ENCODE measurements around the gene ARID4A. TPM values are rescaled to one million over a fixed set of nuclear protein-coding genes. Genes with fewer than 3 reads are reported as not detected.
"Not testable (repeated sequence)": the region's sequence is repeated elsewhere in the genome, so short reads cannot be mapped to it uniquely, and the experiment has no call there.

The ARID4A gene
- total RNA-seq, 4 donors from 2014 or later, result 12.8 to 31.1 (median 18.8) TPM

DNA sequence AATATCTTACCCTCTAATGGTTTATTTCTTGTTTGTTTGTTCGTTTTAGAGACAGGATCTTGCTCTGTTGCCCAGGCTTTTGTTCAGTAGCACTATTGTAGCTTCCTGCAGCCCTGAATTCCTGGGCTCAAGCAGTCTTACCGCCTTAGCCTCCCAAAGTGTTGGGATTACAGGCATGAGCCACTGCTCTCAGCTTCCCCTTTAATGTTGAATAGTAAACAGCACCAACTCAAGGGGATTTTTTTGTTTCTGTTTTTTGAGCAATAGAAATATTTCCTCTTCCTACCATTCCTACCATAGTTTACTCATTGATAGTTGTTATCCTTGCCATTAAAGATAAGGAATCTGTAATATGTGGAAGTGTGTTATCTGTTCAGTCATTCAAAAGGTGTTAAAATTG is 10.7 kb downstream of the ARID4A start:
- Histone ChIP-seq H3K4me1 (no peaks in the 10 kb centered on the region), H3K27ac (no peak overlapping the region), H3K27me3 (no peaks in the 10 kb centered on the region), H3K4me3 (no peak overlapping the region), H3K9me3 (no peaks in the 10 kb centered on the region), H3K36me3 (peaks cover 0 to 78% of the 10 kb centered on the region in 2 donors)
- no peak for TF ChIP-seq POLR2AphosphoS5 (IDR thresholded peaks at IDR 0.05)
- TF ChIP-seq POLR2A (IDR thresholded peaks at IDR 0.05), result no peak
- TF ChIP-seq, protein P1, sequence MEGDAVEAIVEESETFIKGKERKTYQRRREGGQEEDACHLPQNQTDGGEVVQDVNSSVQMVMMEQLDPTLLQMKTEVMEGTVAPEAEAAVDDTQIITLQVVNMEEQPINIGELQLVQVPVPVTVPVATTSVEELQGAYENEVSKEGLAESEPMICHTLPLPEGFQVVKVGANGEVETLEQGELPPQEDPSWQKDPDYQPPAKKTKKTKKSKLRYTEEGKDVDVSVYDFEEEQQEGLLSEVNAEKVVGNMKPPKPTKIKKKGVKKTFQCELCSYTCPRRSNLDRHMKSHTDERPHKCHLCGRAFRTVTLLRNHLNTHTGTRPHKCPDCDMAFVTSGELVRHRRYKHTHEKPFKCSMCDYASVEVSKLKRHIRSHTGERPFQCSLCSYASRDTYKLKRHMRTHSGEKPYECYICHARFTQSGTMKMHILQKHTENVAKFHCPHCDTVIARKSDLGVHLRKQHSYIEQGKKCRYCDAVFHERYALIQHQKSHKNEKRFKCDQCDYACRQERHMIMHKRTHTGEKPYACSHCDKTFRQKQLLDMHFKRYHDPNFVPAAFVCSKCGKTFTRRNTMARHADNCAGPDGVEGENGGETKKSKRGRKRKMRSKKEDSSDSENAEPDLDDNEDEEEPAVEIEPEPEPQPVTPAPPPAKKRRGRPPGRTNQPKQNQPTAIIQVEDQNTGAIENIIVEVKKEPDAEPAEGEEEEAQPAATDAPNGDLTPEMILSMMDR (IDR thresholded peaks at IDR 0.05), result no peak
- TF ChIP-seq EP300 (IDR thresholded peaks at IDR 0.05), result no peak
- ATAC-seq, result no peak
- WGBS, 2 donors (ENCODE audit: low coverage in 1 of 2), result 77 to 100% methylated on average over 1 to 2 of the region's 2 CpGs

DNA sequence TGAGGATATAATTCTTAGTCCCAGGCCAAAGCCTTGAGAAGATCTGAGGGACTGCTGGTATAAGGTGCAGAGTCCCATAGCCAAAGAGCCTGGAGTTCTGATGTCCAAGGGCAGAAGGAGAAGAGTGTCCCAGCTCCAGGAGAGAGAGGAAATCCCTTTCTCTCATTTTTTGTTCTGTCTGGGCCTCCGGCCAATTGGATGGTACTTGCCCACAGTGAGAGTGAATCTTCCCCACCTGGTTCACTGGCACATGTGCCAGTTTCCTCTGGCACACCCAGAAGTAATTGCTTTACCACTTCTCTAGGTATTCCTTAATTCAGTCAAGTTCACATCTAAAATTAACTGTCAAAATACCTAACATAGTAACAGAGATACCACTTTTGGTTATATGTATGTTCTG is 15.3 kb downstream of the ARID4A start:
- Histone ChIP-seq H3K9me3 (no peaks in the 10 kb centered on the region), H3K27ac (no peak overlapping the region), H3K4me3 (no peak overlapping the region), H3K36me3 (peaks cover 0 to 74% of the 10 kb centered on the region in 2 donors), H3K27me3 (no peaks in the 10 kb centered on the region), H3K4me1 (no peaks in the 10 kb centered on the region)
- 93 to 100% methylated on average over 1 of the region's 1 CpG for WGBS, 2 donors (ENCODE audit: low coverage in 1 of 2)
- ATAC-seq, result no peak
- no peak for TF ChIP-seq POLR2A (IDR thresholded peaks at IDR 0.05)
- TF ChIP-seq POLR2AphosphoS5 (IDR thresholded peaks at IDR 0.05), result no peak
- TF ChIP-seq EP300 (IDR thresholded peaks at IDR 0.05), result no peak
- TF ChIP-seq, protein P1 (IDR thresholded peaks at IDR 0.05), result no peak

DNA sequence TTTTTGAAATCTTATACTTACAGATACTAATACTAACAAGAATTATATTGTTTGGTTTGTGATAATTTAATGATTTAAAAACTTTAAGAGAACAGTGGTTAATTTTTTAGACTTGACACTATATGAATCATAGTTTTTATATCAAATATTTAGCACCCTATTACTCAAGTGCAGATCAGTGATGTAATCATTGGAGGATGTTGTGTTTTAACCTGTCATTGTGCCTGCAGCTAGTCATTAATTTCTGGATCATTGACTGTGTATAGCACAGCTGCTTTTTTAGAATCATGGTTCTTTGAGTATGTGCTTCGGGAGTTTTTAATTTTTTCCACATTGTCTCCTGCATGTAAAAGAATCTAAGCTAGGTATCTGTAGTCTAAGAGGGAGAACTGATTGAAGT is 17.3 kb downstream of the ARID4A start:
- H3K27me3 ChIP-seq, result no peaks in the 10 kb centered on the region
- TF ChIP-seq POLR2A (IDR thresholded peaks at IDR 0.05) (no peak), POLR2AphosphoS5 (IDR thresholded peaks at IDR 0.05) (no peak), EP300 (IDR thresholded peaks at IDR 0.05) (no peak)
- no peak overlapping the region for H3K4me3 ChIP-seq
- no peak overlapping the region for H3K27ac ChIP-seq
- WGBS, 2 donors (ENCODE audit: low coverage in 1 of 2), result 82 to 93% methylated on average over 1 of the region's 1 CpG
- no peaks in the 10 kb centered on the region for H3K9me3 ChIP-seq
- H3K4me1 ChIP-seq, result no peaks in the 10 kb centered on the region
- H3K36me3 ChIP-seq, result peaks cover 0 to 76% of the 10 kb centered on the region in 2 donors
- no peak for ATAC-seq

DNA sequence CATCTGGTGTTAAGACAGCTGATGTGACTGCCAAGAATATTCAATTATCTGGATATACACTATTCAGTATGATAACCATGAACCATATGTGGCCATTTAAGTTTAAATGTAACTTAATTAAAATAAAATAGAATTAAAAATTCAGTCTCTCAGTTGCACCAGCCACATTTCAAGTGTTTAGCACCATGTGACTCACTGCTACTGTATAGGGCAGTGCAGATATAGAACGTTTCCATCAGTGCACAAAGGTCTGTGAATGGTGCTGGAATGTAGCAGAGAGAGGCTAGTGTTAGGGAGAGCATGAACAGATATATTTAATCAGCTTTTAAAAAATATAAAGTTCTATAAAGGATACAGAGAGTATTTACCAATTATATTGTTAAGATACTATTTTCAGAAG is 28.7 kb downstream of the ARID4A start:
- H3K36me3 ChIP-seq, result peaks cover 5 to 76% of the 10 kb centered on the region in 2 donors
- WGBS, 2 donors (ENCODE audit: low coverage in 1 of 2), result 25 to 46% methylated on average over 1 of the region's 1 CpG
- no peak for ATAC-seq

DNA sequence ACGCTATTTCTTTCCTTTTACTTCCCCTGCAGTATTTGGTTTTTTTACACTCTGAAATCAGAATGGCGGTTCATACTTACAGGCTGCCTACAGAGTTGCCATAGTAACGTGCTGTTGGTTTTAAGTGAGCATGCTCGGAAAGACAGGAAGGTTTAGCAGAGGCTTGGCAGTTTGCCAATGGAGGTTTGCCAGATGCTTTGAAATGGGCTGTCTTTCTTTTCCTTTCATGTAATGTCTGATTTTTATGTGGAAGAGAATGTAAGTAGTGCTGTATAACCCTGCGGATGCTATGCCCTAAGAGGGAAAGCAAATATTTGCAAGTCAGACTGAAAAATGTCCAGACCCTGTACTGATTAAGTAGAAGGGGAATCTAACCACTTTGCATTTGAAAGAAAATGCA is 32.8 kb downstream of the ARID4A start:
- no peak for TF ChIP-seq EP300 (IDR thresholded peaks at IDR 0.05)
- peak; percentile 51 for TF ChIP-seq POLR2AphosphoS5 (IDR thresholded peaks at IDR 0.05)

More for the DNA sequence above, 28.7 kb downstream of the ARID4A start:
- Histone ChIP-seq H3K4me1 (peaks cover 0 to 17% (median 7%) of the 10 kb centered on the region in 3 donors), H3K27ac (no peak overlapping the region), H3K9me3 (no peaks in the 10 kb centered on the region), H3K27me3 (no peaks in the 10 kb centered on the region), H3K4me3 (no peak overlapping the region)
- no peak for TF ChIP-seq POLR2AphosphoS5 (IDR thresholded peaks at IDR 0.05)
- TF ChIP-seq, protein P1 (IDR thresholded peaks at IDR 0.05), result no peak
- TF ChIP-seq POLR2A (IDR thresholded peaks at IDR 0.05), result no peak
- TF ChIP-seq EP300 (IDR thresholded peaks at IDR 0.05), result no peak

DNA sequence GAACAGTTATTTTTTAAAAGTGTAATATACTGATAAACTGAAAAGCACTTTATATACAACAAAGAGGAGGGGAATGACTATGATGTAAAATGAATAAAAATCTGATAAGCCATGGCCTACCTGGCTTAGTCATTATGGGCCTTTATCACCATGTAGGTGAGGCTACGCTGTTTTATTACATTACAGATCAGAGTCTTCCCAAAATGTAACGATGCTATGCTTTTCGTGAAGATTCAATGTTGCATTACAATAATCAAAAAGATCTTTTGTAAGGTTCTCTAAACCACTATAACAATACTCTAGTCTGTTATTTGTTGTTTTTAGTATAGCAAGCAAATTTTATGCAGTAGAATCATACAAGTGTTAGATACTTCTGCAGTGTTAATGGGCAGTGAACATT is 34.2 kb downstream of the ARID4A start:
- TF ChIP-seq EP300 (IDR thresholded peaks at IDR 0.05), result no peak
- TF ChIP-seq, protein P1 (IDR thresholded peaks at IDR 0.05), result no peak
- no peak for TF ChIP-seq POLR2AphosphoS5 (IDR thresholded peaks at IDR 0.05)
- TF ChIP-seq POLR2A (IDR thresholded peaks at IDR 0.05), result no peak
- peaks cover 0 to 39% of the 10 kb centered on the region in 2 donors for H3K36me3 ChIP-seq
- H3K9me3 ChIP-seq, result no peaks in the 10 kb centered on the region
- 75 to 84% methylated on average over 3 of the region's 3 CpGs for WGBS, 2 donors (ENCODE audit: low coverage in 1 of 2)
- ATAC-seq, result no peak
- no peak overlapping the region for H3K27ac ChIP-seq
- H3K4me1 ChIP-seq, result peaks cover 0 to 28% (median 8%) of the 10 kb centered on the region in 3 donors
- no peaks in the 10 kb centered on the region for H3K27me3 ChIP-seq
- H3K4me3 ChIP-seq, result no peak overlapping the region

More for the DNA sequence above, 32.8 kb downstream of the ARID4A start:
- Histone ChIP-seq H3K9me3 (no peaks in the 10 kb centered on the region), H3K27me3 (no peaks in the 10 kb centered on the region), H3K27ac (peak overlapping the region; percentile 41 to 71 (median 49)), H3K4me3 (peak overlapping the region; percentile 22 to 27), H3K36me3 (peaks cover 0 to 52% of the 10 kb centered on the region in 2 donors), H3K4me1 (peaks cover 0 to 28% (median 8%) of the 10 kb centered on the region in 3 donors)
- ATAC-seq, result peak; percentile 73
- WGBS, 2 donors (ENCODE audit: low coverage in 1 of 2), result 0% methylated on average over 5 of the region's 5 CpGs

DNA sequence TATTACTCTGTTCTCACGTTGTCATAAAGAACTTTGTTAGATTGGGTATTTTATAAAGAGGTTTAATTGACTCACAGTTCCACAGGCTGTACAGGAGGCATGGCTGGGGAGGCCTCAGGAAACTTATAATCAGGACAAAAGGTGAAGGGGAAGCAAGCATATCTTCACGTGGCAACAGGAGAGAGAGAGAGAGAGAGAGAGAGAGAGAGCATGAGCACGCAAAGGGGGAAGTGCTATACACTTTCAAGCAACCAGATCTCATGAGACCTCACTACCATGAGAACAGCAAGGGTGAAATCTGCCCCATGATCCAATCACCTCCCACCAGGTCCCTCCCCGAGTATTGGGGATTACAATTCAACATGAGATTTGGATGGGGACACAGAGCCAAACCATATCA is 41.3 kb downstream of the ARID4A start:
- peaks cover 0 to 45% of the 10 kb centered on the region in 2 donors for H3K36me3 ChIP-seq
- not testable (repeated sequence) for ATAC-seq, H3K27ac ChIP-seq, H3K4me1 ChIP-seq, H3K4me3 ChIP-seq, H3K27me3 ChIP-seq, H3K9me3 ChIP-seq
- WGBS, 2 donors (ENCODE audit: low coverage in 1 of 2), result 73 to 87% methylated on average over 3 to 4 of the region's 4 CpGs

Data from gastroesophageal sphincter (tissue), 4 donors.